Activated naive CD4-positive, alpha-beta T cell (primary cell): Measurements from ENCODE around the gene PLCL1.

Source experiments
- DNase-seq, 4 experiments: peaks; one replicate each; lab custom pipeline; 2025; lab: John Stamatoyannopoulos, UW

PLCL1 gene

GRCh38 chr2:198060277-198060676, 255.9 kb downstream of the PLCL1 start:
- no peak for DNase-seq

DNA sequence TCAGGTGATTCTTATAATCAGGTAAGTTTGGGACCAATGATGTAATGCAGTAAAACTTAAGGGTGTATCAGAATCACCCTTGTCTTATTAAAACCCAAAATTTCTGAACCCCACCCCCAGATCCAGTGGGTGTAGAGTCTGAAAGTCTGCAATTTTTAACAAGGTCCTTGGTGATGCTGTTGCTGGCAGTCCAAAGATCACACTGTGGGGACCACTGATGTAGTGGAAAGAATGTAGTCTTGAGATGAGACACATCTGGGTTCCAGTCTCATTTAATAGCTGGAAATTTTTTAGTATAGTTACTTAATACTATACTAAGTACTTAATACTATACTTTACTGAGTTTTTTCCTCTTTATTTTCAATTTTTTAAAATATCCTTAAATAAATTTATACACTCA, 258.4 kb downstream of the PLCL1 start:
- DNase-seq: no peak

DNA sequence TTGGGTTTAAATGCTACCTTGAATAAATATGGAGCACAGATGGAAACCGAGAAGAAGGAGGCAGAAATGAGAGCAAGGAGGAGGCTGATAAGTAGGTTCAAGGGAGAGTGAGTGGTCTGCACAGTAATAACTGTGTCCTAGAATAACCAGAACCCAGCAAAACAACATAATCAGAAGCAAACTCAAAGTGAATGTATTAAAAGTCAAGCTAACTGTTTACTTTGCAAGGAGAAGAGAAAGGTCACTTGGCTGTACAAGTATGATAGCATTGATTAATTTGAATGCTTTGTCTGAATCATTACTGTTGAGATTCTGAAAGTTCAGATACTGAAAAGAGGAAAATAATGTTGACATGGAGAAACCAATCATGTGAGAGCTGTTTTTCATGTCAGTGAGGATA, 258.8 kb downstream of the PLCL1 start:
- no peak for DNase-seq

DNA sequence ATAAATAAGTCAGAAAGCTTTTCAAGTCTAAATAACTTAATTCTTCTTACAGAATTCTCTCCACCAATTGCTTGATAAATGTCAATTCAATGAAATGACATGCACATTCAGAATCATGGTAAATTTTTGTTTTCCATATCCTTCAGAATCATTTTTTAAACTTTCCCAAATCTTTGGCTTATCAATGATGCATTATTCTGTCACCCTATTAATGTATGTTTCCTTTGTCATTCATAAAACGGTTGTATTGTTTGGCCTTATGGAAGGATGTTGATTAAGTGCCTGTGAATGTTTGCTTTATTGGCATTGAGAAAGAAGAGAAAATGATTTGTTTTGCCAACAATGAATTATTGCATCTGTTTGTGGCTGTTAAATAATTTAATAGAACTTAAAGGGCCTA, 260.9 kb downstream of the PLCL1 start:
- no peak for DNase-seq

GRCh38 chr2:198066597-198066996, 262.2 kb downstream of the PLCL1 start:
- DNase-seq: no peak

- DNase-seq: no peak
These were observed 268.3 kb downstream of the PLCL1 start for GRCh38 chr2:198072655-198073054.

GRCh38 chr2:198073253-198073652, 268.9 kb downstream of the PLCL1 start:
- no peak for DNase-seq

GRCh38 chr2:198077477-198077876, 273.1 kb downstream of the PLCL1 start:
- no peak for DNase-seq

DNA sequence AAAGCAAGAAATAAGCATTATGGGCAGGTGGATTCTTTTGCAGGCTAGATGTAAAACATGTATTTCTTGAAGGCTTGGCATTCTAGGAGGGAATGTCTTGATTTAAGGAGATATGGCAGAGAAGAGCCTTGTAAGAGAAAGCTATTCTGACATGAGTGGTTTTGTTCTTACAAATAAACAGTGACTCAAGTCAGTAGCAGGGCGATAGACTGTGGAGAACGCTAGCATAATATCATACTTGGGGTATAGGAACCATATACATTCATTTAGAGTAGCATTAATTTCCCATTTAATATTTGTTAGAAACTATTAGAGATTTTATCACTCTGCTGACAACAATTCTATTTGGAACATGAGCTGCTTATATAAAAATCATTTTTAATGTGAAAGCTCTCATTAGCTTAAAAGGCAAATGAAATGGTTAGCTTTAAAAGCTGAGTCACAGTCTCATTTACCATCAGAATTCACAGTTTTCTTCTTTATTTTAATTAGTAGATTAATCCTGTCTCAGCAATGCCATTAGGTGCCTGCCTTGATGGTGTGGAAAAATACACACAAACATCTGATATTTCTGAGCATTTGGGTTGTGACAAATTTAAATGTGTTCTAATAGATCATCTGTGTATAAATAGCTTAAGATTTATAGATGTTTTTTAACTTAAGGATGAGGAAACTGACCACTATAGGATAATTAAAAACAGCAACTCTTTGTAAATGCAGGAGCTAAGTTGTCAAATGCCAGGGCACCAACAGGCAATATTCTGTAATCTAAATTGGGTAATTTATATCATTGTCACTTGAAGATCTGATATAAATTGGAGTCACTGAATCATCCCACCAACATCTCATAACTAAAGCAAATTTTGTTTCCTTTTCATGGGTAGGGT, 276.7 kb downstream of the PLCL1 start:
- DNase-seq: no peak

DNA sequence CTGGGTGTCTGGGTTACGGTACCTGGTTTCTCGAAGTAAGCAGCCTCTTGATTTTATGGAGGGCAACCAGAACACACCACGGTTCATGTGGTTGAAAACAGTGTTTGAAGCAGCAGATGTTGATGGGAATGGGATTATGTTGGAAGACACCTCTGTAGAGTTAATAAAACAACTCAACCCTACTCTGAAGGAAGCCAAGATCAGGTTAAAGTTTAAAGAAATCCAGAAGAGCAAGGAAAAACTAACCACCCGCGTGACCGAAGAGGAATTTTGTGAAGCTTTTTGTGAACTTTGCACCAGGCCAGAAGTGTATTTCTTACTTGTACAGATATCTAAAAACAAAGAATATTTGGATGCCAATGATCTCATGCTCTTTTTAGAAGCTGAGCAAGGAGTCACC, 279.8 kb downstream of the PLCL1 start:
- DNase-seq: no peak

- DNase-seq: no peak
These were observed 291.6 kb downstream of the PLCL1 start for GRCh38 chr2:198096002-198096401.

- no peak for DNase-seq
These were observed 292.6 kb downstream of the PLCL1 start for GRCh38 chr2:198096965-198097364.

GRCh38 chr2:198097630-198098029, 293.2 kb downstream of the PLCL1 start:
- no peak for DNase-seq

DNA sequence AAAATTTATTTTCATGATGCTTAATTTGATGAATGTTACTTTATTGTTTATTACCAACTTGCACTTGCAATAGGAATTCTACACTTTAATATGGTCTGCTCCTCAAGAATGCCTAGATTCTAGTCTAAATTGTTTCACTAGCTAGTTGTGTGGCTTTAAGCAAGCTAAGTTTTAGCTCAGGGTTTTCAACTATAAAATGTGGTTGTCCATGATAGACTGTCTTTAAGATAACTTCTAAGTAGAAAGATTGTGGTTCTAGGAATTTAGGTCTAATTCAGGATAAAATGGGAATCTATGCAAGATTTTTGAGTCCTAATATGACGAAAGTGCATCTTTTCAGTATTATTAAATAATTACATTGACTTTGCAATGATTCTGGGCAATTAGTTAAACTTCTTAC, 294.0 kb downstream of the PLCL1 start:
- DNase-seq: no peak

GRCh38 chr2:198098918-198099317, 294.5 kb downstream of the PLCL1 start:
- no peak for DNase-seq

GRCh38 chr2:198100346-198100745, 296.0 kb downstream of the PLCL1 start:
- DNase-seq: no peak

DNA sequence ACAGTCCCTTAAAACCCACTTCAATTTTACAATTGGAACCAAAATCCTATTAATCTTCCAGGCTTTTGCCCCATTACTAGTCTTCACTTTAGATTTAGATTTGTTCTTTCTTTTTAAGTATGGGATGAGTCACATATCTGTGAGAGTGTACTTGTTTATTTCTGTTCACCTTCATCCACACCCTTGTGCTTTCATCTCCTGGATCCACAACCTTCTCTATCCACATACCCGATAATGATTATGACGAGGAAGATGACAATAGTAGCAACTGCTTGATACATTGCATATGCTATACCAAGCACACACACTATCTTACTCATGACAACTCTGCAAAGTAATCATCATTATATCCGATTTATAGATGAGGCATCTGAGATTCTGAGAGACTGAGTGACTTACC, 297.3 kb downstream of the PLCL1 start:
- DNase-seq: no peak

DNA sequence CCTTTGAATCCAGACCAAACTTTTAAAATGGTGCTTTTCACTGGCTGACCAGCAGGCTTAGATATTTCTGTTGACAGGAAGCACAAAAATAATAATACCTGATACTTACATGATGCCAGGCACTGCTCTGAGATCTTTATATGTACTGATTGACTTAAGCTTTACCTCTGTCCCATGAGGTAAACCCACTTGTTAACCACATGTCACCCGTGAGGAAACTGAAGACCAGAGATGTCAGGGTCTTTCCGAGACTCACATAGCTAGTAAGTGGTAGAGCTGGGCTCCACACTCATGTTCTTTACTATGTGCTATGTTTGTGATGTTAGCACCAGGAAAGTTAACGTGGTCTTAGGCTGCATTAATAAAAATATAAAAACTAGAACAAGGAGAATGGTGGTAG, 297.7 kb downstream of the PLCL1 start:
- DNase-seq: no peak

DNA sequence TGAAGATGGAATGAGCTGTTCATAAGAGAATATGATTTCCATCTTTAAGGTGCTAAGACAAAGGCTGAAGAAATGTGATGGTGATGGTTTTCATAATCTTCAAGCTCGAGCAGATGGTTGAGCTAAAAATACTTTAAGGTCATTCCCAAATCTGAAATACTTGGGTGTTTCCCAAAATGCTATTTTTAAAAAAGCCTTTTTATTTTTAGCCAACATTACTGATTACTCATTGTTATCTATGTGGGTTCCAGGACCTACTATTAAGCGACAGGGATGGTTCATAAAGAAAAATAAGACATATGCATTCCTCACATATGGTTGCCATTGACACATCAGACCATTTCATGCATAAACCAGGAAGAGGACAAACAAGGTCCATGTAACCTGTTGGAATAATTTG, 298.5 kb downstream of the PLCL1 start:
- DNase-seq: no peak

GRCh38 chr2:198106621-198107385, 302.4 kb downstream of the PLCL1 start:
- no peak for DNase-seq

- DNase-seq: no peak
These were observed 308.9 kb downstream of the PLCL1 start for GRCh38 chr2:198113316-198113715.

DNA sequence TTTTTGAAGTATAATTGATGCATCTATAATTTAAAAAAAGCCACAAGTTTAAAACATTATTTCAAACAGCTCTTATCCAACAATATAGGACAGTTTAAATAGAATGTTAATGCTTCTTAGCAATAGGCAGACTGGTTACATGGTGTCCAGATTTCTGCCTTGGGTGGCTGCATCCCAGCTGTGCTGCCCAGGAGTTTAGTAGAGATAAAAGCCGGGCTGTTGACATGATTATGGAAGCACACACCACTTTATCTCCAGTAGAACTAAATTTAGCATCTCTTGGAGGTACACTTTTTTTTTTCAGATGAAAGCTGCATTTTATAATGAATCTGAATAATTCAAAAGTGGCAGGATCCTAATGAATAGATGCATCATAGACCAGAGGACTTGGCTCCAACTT, 309.7 kb downstream of the PLCL1 start:
- DNase-seq: no peak

DNA sequence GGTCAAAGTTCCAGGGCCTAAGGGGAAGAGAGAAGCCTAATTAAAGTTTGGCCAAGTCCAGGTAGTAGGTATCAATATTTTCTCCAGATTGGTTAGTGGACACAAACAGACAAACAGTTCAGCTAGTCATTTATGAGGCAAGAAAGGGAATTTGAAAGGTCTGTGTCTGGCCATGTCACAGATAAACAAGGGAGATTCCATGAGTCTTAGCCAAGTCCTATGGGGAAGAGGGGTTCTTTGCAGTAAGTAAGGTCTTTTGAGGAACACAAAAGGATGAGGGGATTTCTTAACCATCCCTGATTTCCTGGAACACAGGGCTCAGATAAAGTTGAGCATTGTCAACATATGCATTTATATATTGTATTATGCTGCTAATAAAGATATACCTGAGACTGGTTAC, 310.8 kb downstream of the PLCL1 start:
- no peak for DNase-seq
